CD8-positive, alpha-beta memory T cell (primary cell): Measurements from ENCODE around the gene MTCH2. TPM values are rescaled to one million over a fixed set of nuclear protein-coding genes. Genes with fewer than 3 reads are reported as not detected.
"Not testable (repeated sequence)": the region's sequence is repeated elsewhere in the genome, so short reads cannot be mapped to it uniquely, and the experiment has no call there.

Experiments
- CTCF ChIA-PET: fragments of 350-600 bp; sonication (Branson Sonifier 250); formaldehyde crosslinking; loops from one replicate; lab custom pipeline; 2021; ENCODE audit warnings: antibody characterized with exemption; lab: Charles Lee
- POLR2A ChIA-PET: fragments of 350-600 bp; sonication (Branson Sonifier 250); formaldehyde crosslinking; loops from one replicate; lab custom pipeline; 2021; ENCODE audit warnings: antibody characterized with exemption; lab: Charles Lee
- DNase-seq, 5 donors: peaks; one replicate each; pipeline versions ENCODE4 v3.0.0 to v3.0.0-alpha.2; 2020 to 2022; ENCODE audit warnings: mixed read lengths in 1 of 5
- H3K27ac ChIP-seq: one replicate; pipeline ENCODE4 v1.7.0; 2013; ENCODE audit warnings: low read depth, mild to moderate bottlenecking, low read length, moderate library complexity
- H3K27me3 ChIP-seq: 2 replicates; pipeline ENCODE4 v1.7.0; 2013; ENCODE audit warnings: low read length, mild to moderate bottlenecking; ENCODE audit not compliant: insufficient read depth, poor library complexity, severe bottlenecking
- H3K36me3 ChIP-seq: 2 replicates; pipeline ENCODE4 v1.7.0; 2013; ENCODE audit warnings: mild to moderate bottlenecking, low read length, moderate library complexity; ENCODE audit not compliant: insufficient read depth
- H3K4me1 ChIP-seq: 2 replicates; pipeline ENCODE4 v1.7.0; 2013; ENCODE audit warnings: mild to moderate bottlenecking, low read length, moderate library complexity; ENCODE audit not compliant: insufficient read depth
- H3K4me3 ChIP-seq: 2 replicates; pipeline ENCODE4 v1.7.0; 2013; ENCODE audit warnings: mild to moderate bottlenecking, low read length
- H3K9me3 ChIP-seq: 2 replicates; pipeline ENCODE4 v1.7.0; 2013; ENCODE audit warnings: mild to moderate bottlenecking, low read length
- H3K27ac Mint-ChIP-seq, 8 donors: one replicate each; pipeline ENCODE4 v1.8.0; 2020 to 2021; ENCODE audit warnings: mixed read lengths in 8 of 8, mild to moderate bottlenecking in 6 of 8, inconsistent platforms in 3 of 8, moderate library complexity in 3 of 8
- H3K27me3 Mint-ChIP-seq, 2 donors: one replicate each; pipeline ENCODE4 v1.8.0; 2020 to 2021; ENCODE audit warnings: mixed read lengths in 2 of 2, mild to moderate bottlenecking in 1 of 2, moderate library complexity in 1 of 2
- H3K36me3 Mint-ChIP-seq, 3 donors: one replicate each; pipeline ENCODE4 v1.8.0; 2020 to 2021; ENCODE audit warnings: mixed read lengths in 3 of 3, inconsistent platforms in 1 of 3, mild to moderate bottlenecking in 1 of 3
- H3K4me1 Mint-ChIP-seq, 3 donors: one replicate each; pipeline ENCODE4 v1.8.0; 2020 to 2021; ENCODE audit warnings: mixed read lengths in 3 of 3, inconsistent platforms in 1 of 3, mild to moderate bottlenecking in 1 of 3
- H3K4me3 Mint-ChIP-seq, 7 donors: one replicate each; pipeline ENCODE4 v1.8.0; 2020 to 2021; ENCODE audit warnings: mixed read lengths in 7 of 7, mild to moderate bottlenecking in 6 of 7, moderate library complexity in 4 of 7, inconsistent platforms in 2 of 7
- H3K9me3 Mint-ChIP-seq, 5 donors: one replicate each; pipeline ENCODE4 v1.8.0; 2020 to 2022; ENCODE audit warnings: mixed read lengths in 5 of 5, mild to moderate bottlenecking in 3 of 5, moderate library complexity in 2 of 5, inconsistent platforms in 1 of 5
- polyA plus RNA-seq: library from polyadenylated mRNA; unstranded; fragments of 300-500 nt; fragmentation: Illumina TruSeq; gene quantifications from one replicate; pipeline ENCODE4 v1.2.3, GENCODE V29; 2021
- total RNA-seq, 2 experiments: library from RNA; stranded (reverse); gene quantifications; one replicate each; pipeline ENCODE4 v1.2.3, GENCODE V29; 2021

MTCH2 gene
- total RNA-seq (100 to 1,000 TPM; 124 to 131 TPM), polyA plus RNA-seq (63.7 TPM)

GRCh38 chr11:47642099-47642855 lies at the start of gene MTCH2:
TSS of gene MTCH2 (minus strand) at chr11:47642559. CDS start at chr11:47642465, 94 bp downstream.
- Histone ChIP-seq H3K4me1 (peaks cover 14% of the 10 kb centered on the region), H3K4me3 (peak within 1 kb of the TSS; percentile 83), H3K36me3 (peaks cover 3% of the 10 kb centered on the region), H3K9me3 (no peaks in the 10 kb centered on the region), H3K27ac (peak within 1 kb of the TSS; percentile 91), H3K27me3 (no peaks in the 10 kb centered on the region)
- peaks cover 4 to 26% (median 9%) of the 10 kb centered on the region in 3 donors for H3K36me3 Mint-ChIP-seq
- H3K27me3 Mint-ChIP-seq = no peaks in the 10 kb centered on the region
- ChIA-PET POLR2A (interaction anchor here (1.0 kb wide), 1 partner anchor 91 kb away, joined by 4 read pairs; no protein-coding TSS in a partner anchor), CTCF (interaction anchor here (0.8 kb wide), 1 partner anchor 10 kb away, joined by 3 read pairs; no protein-coding TSS in a partner anchor)
- peak; percentile 94 to 97 (median 96) for DNase-seq
- peak within 1 kb of the TSS; percentile 76 to 99 (median 95) for H3K27ac Mint-ChIP-seq
- no peaks in the 10 kb centered on the region for H3K9me3 Mint-ChIP-seq
- peaks cover 18 to 34% (median 32%) of the 10 kb centered on the region in 3 donors for H3K4me1 Mint-ChIP-seq
- peak within 1 kb of the TSS; percentile 87 to 98 (median 94) for H3K4me3 Mint-ChIP-seq

- H3K27me3 ChIP-seq = no peaks in the 10 kb centered on the region
- H3K27ac ChIP-seq = no peak overlapping the region
- no peak overlapping the region for H3K4me3 ChIP-seq
- DNase-seq = no peak
- peaks cover 4 to 13% (median 12%) of the 10 kb centered on the region in 3 donors for H3K4me1 Mint-ChIP-seq
- H3K4me1 ChIP-seq = no peaks in the 10 kb centered on the region
- H3K27ac Mint-ChIP-seq = no peak overlapping the region
- H3K36me3 ChIP-seq = no peaks in the 10 kb centered on the region
- no peaks in the 10 kb centered on the region for H3K9me3 Mint-ChIP-seq
- no peaks in the 10 kb centered on the region for H3K27me3 Mint-ChIP-seq
- ChIA-PET POLR2A (no interaction called here), CTCF (no interaction called here)
- no peak overlapping the region for H3K4me3 Mint-ChIP-seq
- no peaks in the 10 kb centered on the region for H3K9me3 ChIP-seq
- peaks cover 0 to 4% (median 2%) of the 10 kb centered on the region in 3 donors for H3K36me3 Mint-ChIP-seq
These were observed 49.6 kb upstream of the MTCH2 start for GRCh38 chr11:47691979-47692378.

GRCh38 chr11:47689480-47689879 lies 47.1 kb upstream of the MTCH2 start:
- Mint-ChIP-seq H3K27me3 (no peaks in the 10 kb centered on the region), H3K4me3 (no peak overlapping the region), H3K36me3 (peaks cover 0 to 4% (median 2%) of the 10 kb centered on the region in 3 donors), H3K9me3 (no peaks in the 10 kb centered on the region), H3K4me1 (peaks cover 4 to 13% (median 12%) of the 10 kb centered on the region in 3 donors), H3K27ac (no peak overlapping the region)
- H3K27me3 ChIP-seq = no peaks in the 10 kb centered on the region
- H3K36me3 ChIP-seq = no peaks in the 10 kb centered on the region
- DNase-seq = no peak
- no peak overlapping the region for H3K27ac ChIP-seq
- H3K9me3 ChIP-seq = no peaks in the 10 kb centered on the region
- ChIA-PET POLR2A (no interaction called here), CTCF (no interaction called here)
- H3K4me3 ChIP-seq = no peak overlapping the region
- H3K4me1 ChIP-seq = no peaks in the 10 kb centered on the region

GRCh38 chr11:47688991-47689390 lies 46.6 kb upstream of the MTCH2 start:
- CTCF ChIA-PET = no interaction called here
- H3K4me3 Mint-ChIP-seq = no peak overlapping the region

GRCh38 chr11:47688111-47688510 lies 45.8 kb upstream of the MTCH2 start:
- Mint-ChIP-seq H3K36me3 (peaks cover 0 to 4% (median 2%) of the 10 kb centered on the region in 3 donors), H3K4me1 (peaks cover 4 to 10% (median 9%) of the 10 kb centered on the region in 3 donors), H3K27ac (no peak overlapping the region), H3K9me3 (no peaks in the 10 kb centered on the region), H3K27me3 (no peaks in the 10 kb centered on the region), H3K4me3 (no peak overlapping the region)
- no peaks in the 10 kb centered on the region for H3K36me3 ChIP-seq
- H3K27ac ChIP-seq = no peak overlapping the region
- no peaks in the 10 kb centered on the region for H3K27me3 ChIP-seq
- H3K4me1 ChIP-seq = no peaks in the 10 kb centered on the region
- ChIA-PET CTCF (no interaction called here), POLR2A (no interaction called here)
- H3K9me3 ChIP-seq = no peaks in the 10 kb centered on the region
- H3K4me3 ChIP-seq = no peak overlapping the region
- no peak for DNase-seq

More at GRCh38 chr11:47688991-47689390, 46.6 kb upstream of the MTCH2 start:
- Mint-ChIP-seq H3K9me3 (no peaks in the 10 kb centered on the region), H3K27me3 (no peaks in the 10 kb centered on the region), H3K27ac (no peak overlapping the region), H3K36me3 (peaks cover 0 to 4% (median 2%) of the 10 kb centered on the region in 3 donors), H3K4me1 (peaks cover 4 to 13% (median 12%) of the 10 kb centered on the region in 3 donors)
- POLR2A ChIA-PET = no interaction called here
- H3K4me1 ChIP-seq = no peaks in the 10 kb centered on the region
- no peak overlapping the region for H3K27ac ChIP-seq
- H3K9me3 ChIP-seq = no peaks in the 10 kb centered on the region
- H3K36me3 ChIP-seq = no peaks in the 10 kb centered on the region
- no peak overlapping the region for H3K4me3 ChIP-seq
- no peaks in the 10 kb centered on the region for H3K27me3 ChIP-seq
- no peak for DNase-seq

GRCh38 chr11:47686704-47687103 lies 44.3 kb upstream of the MTCH2 start:
- CTCF ChIA-PET, H3K9me3 ChIP-seq, H3K9me3 Mint-ChIP-seq, H3K4me3 Mint-ChIP-seq, H3K4me1 ChIP-seq, H3K4me1 Mint-ChIP-seq, H3K27me3 Mint-ChIP-seq, H3K4me3 ChIP-seq, DNase-seq, H3K36me3 Mint-ChIP-seq, H3K36me3 ChIP-seq, H3K27me3 ChIP-seq, H3K27ac ChIP-seq, H3K27ac Mint-ChIP-seq: not testable (repeated sequence)
- POLR2A ChIA-PET = interaction anchor here (0.7 kb wide), 1 partner anchor 47 kb away, joined by 3 read pairs; no protein-coding TSS in a partner anchor

GRCh38 chr11:47686151-47686550 lies 43.8 kb upstream of the MTCH2 start:
- no peak for DNase-seq
- ChIA-PET POLR2A (no interaction called here), CTCF (no interaction called here)
- Mint-ChIP-seq H3K27ac (no peak overlapping the region), H3K27me3 (no peaks in the 10 kb centered on the region), H3K4me3 (no peak overlapping the region), H3K9me3 (no peaks in the 10 kb centered on the region), H3K4me1 (no peaks in the 10 kb centered on the region), H3K36me3 (peaks cover 0 to 4% (median 2%) of the 10 kb centered on the region in 3 donors)
- no peaks in the 10 kb centered on the region for H3K27me3 ChIP-seq
- H3K4me1 ChIP-seq = no peaks in the 10 kb centered on the region
- no peak overlapping the region for H3K4me3 ChIP-seq
- H3K36me3 ChIP-seq = no peaks in the 10 kb centered on the region
- H3K9me3 ChIP-seq = no peaks in the 10 kb centered on the region
- H3K27ac ChIP-seq = no peak overlapping the region

GRCh38 chr11:47675851-47676250 lies 33.5 kb upstream of the MTCH2 start:
- Histone ChIP-seq H3K4me3 (no peak overlapping the region), H3K27ac (no peak overlapping the region), H3K27me3 (no peaks in the 10 kb centered on the region), H3K4me1 (no peaks in the 10 kb centered on the region), H3K9me3 (no peaks in the 10 kb centered on the region), H3K36me3 (no peaks in the 10 kb centered on the region)
- DNase-seq = no peak
- ChIA-PET CTCF (no interaction called here), POLR2A (no interaction called here)
- H3K27ac Mint-ChIP-seq = peak overlapping the region in 2 of 8 donors; percentile 1 to 2
- no peak overlapping the region for H3K4me3 Mint-ChIP-seq
- H3K9me3 Mint-ChIP-seq = no peaks in the 10 kb centered on the region
- no peaks in the 10 kb centered on the region for H3K4me1 Mint-ChIP-seq
- no peaks in the 10 kb centered on the region for H3K36me3 Mint-ChIP-seq
- H3K27me3 Mint-ChIP-seq = no peaks in the 10 kb centered on the region
